Measurements from ENCODE around the gene TIAM2. TPM values are rescaled to one million over a fixed set of nuclear protein-coding genes. Genes with fewer than 3 reads are reported as not detected.

The TIAM2 gene
- total and polyA plus RNA-seq, 4 donors, result 1.6 to 19.9 (median 11.6) TPM

- peaks cover 0 to 8% of the 10 kb centered on the region in 2 donors for H3K36me3 ChIP-seq (ENCODE audit: control insufficient read depth in 1 of 2, insufficient read depth in 2 of 2, low read length in 1 of 2)
- no peak overlapping the region for H3K4me3 ChIP-seq (ENCODE audit: low read length in 2 of 2)
- intact Hi-C loops (cut with DNase I), result no loop called here
- no peaks in the 10 kb centered on the region for H3K4me1 ChIP-seq (ENCODE audit: control insufficient read depth in 1 of 2, insufficient read depth in 2 of 2, low read length in 2 of 2)
- ATAC-seq (ENCODE audit: low FRiP score) (no peak), DNase-seq (no peak)
- no peak overlapping the region for H3K27ac ChIP-seq (ENCODE audit: low read depth in 1 of 2, low read length in 2 of 2)
- WGBS, 2 donors, result 91 to 92% methylated on average over 5 of the region's 5 CpGs
- H3K27me3 ChIP-seq (ENCODE audit: control insufficient read depth in 1 of 2, insufficient read depth in 2 of 2, low read length in 1 of 2), result no peaks in the 10 kb centered on the region
- H3K9me3 ChIP-seq (ENCODE audit: control insufficient read depth, low read length), result no peaks in the 10 kb centered on the region
These were observed 264.8 kb downstream of the TIAM2 start for GRCh38 chr6:155259897-155260296.

- ATAC-seq (ENCODE audit: low FRiP score) (no peak), DNase-seq (no peak)
- Histone ChIP-seq H3K4me3 (ENCODE audit: low read length in 2 of 2) (no peak overlapping the region), H3K27ac (ENCODE audit: low read depth in 1 of 2, low read length in 2 of 2) (no peak overlapping the region), H3K4me1 (ENCODE audit: control insufficient read depth in 1 of 2, insufficient read depth in 2 of 2, low read length in 2 of 2) (no peaks in the 10 kb centered on the region), H3K27me3 (ENCODE audit: control insufficient read depth in 1 of 2, insufficient read depth in 2 of 2, low read length in 1 of 2) (no peaks in the 10 kb centered on the region), H3K9me3 (ENCODE audit: control insufficient read depth, low read length) (no peaks in the 10 kb centered on the region), H3K36me3 (ENCODE audit: control insufficient read depth in 1 of 2, insufficient read depth in 2 of 2, low read length in 1 of 2) (peaks cover 0 to 10% of the 10 kb centered on the region in 2 donors)
- WGBS, 2 donors, result 47 to 62% methylated on average over 3 of the region's 3 CpGs
- intact Hi-C loops (cut with DNase I), result no loop called here
These were observed 265.6 kb downstream of the TIAM2 start for GRCh38 chr6:155260686-155261085.

- 94 to 95% methylated on average over 11 of the region's 11 CpGs for WGBS, 2 donors
- intact Hi-C loops (cut with DNase I), result no loop called here
- H3K9me3 ChIP-seq (ENCODE audit: control insufficient read depth, low read length), result no peaks in the 10 kb centered on the region
- peaks cover 0 to 10% of the 10 kb centered on the region in 2 donors for H3K36me3 ChIP-seq (ENCODE audit: control insufficient read depth in 1 of 2, insufficient read depth in 2 of 2, low read length in 1 of 2)
- no peaks in the 10 kb centered on the region for H3K27me3 ChIP-seq (ENCODE audit: control insufficient read depth in 1 of 2, insufficient read depth in 2 of 2, low read length in 1 of 2)
- ATAC-seq (ENCODE audit: low FRiP score) (no peak), DNase-seq (no peak)
- no peak overlapping the region for H3K4me3 ChIP-seq (ENCODE audit: low read length in 2 of 2)
- no peak overlapping the region for H3K27ac ChIP-seq (ENCODE audit: low read depth in 1 of 2, low read length in 2 of 2)
- H3K4me1 ChIP-seq (ENCODE audit: control insufficient read depth in 1 of 2, insufficient read depth in 2 of 2, low read length in 2 of 2), result no peaks in the 10 kb centered on the region
These were observed 266.2 kb downstream of the TIAM2 start for GRCh38 chr6:155261111-155261900.

GRCh38 chr6:155262655-155263054 lies 267.5 kb downstream of the TIAM2 start:
- no peak for ATAC-seq (ENCODE audit: low FRiP score)

DNA sequence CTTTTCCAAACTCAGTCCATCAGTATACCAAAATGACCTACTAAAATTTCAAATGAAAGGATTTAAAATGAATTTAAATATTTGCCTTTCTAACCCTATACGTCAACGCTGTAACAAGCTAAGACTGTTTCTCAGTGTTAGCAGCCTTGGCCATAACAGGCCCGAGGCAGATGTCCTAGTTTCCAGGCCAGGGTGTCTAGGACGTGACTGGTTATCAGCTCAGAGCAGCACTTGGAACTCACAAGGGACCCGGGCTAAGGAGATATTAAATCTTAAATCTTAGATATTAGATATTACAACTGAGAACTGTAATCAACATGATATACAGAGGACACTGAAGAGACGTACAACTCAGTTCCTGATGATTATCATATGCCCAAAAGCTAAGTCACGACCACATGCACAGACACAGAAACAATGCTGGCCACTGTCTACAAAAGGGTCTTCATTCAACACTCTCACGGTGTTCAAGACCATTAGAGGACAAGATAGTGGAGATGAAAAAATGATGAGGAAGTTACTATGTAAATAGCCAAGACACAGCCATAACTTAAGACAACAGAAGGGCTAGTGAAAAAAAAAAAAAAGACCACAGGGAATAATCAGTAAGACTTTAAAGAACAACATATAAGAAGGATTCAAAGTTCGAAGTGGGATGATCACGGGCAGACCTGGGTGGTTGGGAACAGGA lies 268.4 kb downstream of the TIAM2 start, which contains the start of gene CLDN20:
TSS of gene CLDN20 (plus strand) at position 641 of the 691 bp plus-strand sequence. CDS start 11,707 bp downstream, outside the sequence.
- Histone ChIP-seq H3K4me3 (ENCODE audit: low read length in 2 of 2) (no peak within 1 kb of the TSS), H3K27me3 (ENCODE audit: control insufficient read depth in 1 of 2, insufficient read depth in 2 of 2, low read length in 1 of 2) (no peaks in the 10 kb centered on the region), H3K27ac (ENCODE audit: low read depth in 1 of 2, low read length in 2 of 2) (no peak within 1 kb of the TSS), H3K4me1 (ENCODE audit: control insufficient read depth in 1 of 2, insufficient read depth in 2 of 2, low read length in 2 of 2) (no peaks in the 10 kb centered on the region), H3K36me3 (ENCODE audit: control insufficient read depth in 1 of 2, insufficient read depth in 2 of 2, low read length in 1 of 2) (peaks cover 0 to 9% of the 10 kb centered on the region in 2 donors), H3K9me3 (ENCODE audit: control insufficient read depth, low read length) (no peaks in the 10 kb centered on the region)
- intact Hi-C loops (cut with DNase I), result no loop called here
- ATAC-seq (ENCODE audit: low FRiP score) (no peak), DNase-seq (no peak)
- WGBS, 2 donors, result 91 to 93% methylated on average over 10 of the region's 10 CpGs

More at GRCh38 chr6:155262655-155263054, 267.5 kb downstream of the TIAM2 start:
- DNase-seq, result no peak
- Histone ChIP-seq H3K4me1 (ENCODE audit: control insufficient read depth in 1 of 2, insufficient read depth in 2 of 2, low read length in 2 of 2) (no peaks in the 10 kb centered on the region), H3K27ac (ENCODE audit: low read depth in 1 of 2, low read length in 2 of 2) (no peak overlapping the region), H3K4me3 (ENCODE audit: low read length in 2 of 2) (no peak overlapping the region), H3K36me3 (ENCODE audit: control insufficient read depth in 1 of 2, insufficient read depth in 2 of 2, low read length in 1 of 2) (peaks cover 0 to 9% of the 10 kb centered on the region in 2 donors), H3K9me3 (ENCODE audit: control insufficient read depth, low read length) (no peaks in the 10 kb centered on the region), H3K27me3 (ENCODE audit: control insufficient read depth in 1 of 2, insufficient read depth in 2 of 2, low read length in 1 of 2) (no peaks in the 10 kb centered on the region)
- 88 to 93% methylated on average over 4 of the region's 4 CpGs for WGBS, 2 donors
- intact Hi-C loops (cut with DNase I), result no loop called here

GRCh38 chr6:155264693-155265320 lies 269.7 kb downstream of the TIAM2 start:
- Histone ChIP-seq H3K4me1 (ENCODE audit: control insufficient read depth in 1 of 2, insufficient read depth in 2 of 2, low read length in 2 of 2) (no peaks in the 10 kb centered on the region), H3K4me3 (ENCODE audit: low read length in 2 of 2) (no peak overlapping the region), H3K36me3 (ENCODE audit: control insufficient read depth in 1 of 2, insufficient read depth in 2 of 2, low read length in 1 of 2) (peaks cover 0 to 2% of the 10 kb centered on the region in 2 donors), H3K9me3 (ENCODE audit: control insufficient read depth, low read length) (no peaks in the 10 kb centered on the region), H3K27me3 (ENCODE audit: control insufficient read depth in 1 of 2, insufficient read depth in 2 of 2, low read length in 1 of 2) (no peaks in the 10 kb centered on the region), H3K27ac (ENCODE audit: low read depth in 1 of 2, low read length in 2 of 2) (no peak overlapping the region)
- no peak for DNase-seq
- intact Hi-C loops (cut with DNase I), result no loop called here
- no peak for ATAC-seq (ENCODE audit: low FRiP score)
- WGBS, 2 donors, result 85 to 87% methylated on average over 9 of the region's 9 CpGs

DNA sequence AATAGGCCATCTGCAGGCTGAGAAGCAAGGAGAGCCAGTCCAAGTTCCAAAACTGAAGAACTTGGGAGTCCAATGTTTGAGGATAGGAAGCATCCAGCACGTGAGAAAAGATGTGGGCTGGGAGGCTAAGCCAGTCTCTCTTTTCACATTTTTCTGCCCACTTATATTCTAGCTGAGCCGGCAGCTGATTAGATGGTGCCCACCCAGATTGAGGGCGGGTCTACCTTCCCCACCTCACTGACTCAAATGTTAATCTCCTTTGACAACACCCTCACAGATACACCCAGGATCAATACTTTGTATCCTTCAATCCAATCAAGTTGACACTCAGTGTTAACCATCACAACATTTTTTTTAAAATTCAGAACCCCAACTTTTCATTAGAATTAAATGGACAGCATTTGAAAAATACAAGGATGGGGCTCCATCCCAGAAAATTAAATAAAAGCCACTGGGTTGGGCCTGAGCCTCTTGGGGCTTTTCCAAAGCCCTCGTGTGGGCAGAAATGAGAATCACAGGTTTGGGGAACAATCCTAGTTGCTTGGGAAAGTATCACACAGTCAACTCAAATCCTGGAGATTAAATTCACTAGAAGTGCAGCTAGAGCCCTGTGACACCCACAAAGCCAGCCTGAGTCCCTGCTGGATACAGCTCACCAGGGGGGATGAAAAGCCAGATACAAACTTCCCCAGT lies 270.9 kb downstream of the TIAM2 start:
- H3K27me3 ChIP-seq (ENCODE audit: control insufficient read depth in 1 of 2, insufficient read depth in 2 of 2, low read length in 1 of 2), result no peaks in the 10 kb centered on the region
- H3K4me3 ChIP-seq (ENCODE audit: low read length in 2 of 2), result no peak overlapping the region
- DNase-seq (no peak), ATAC-seq (ENCODE audit: low FRiP score) (no peak)
- H3K9me3 ChIP-seq (ENCODE audit: control insufficient read depth, low read length), result no peaks in the 10 kb centered on the region
- intact Hi-C loops (cut with DNase I), result no loop called here
- H3K27ac ChIP-seq (ENCODE audit: low read depth in 1 of 2, low read length in 2 of 2), result no peak overlapping the region
- peaks cover 0 to 2% of the 10 kb centered on the region in 2 donors for H3K36me3 ChIP-seq (ENCODE audit: control insufficient read depth in 1 of 2, insufficient read depth in 2 of 2, low read length in 1 of 2)
- WGBS, 2 donors, result 90 to 95% methylated on average over 4 of the region's 4 CpGs
- no peaks in the 10 kb centered on the region for H3K4me1 ChIP-seq (ENCODE audit: control insufficient read depth in 1 of 2, insufficient read depth in 2 of 2, low read length in 2 of 2)

GRCh38 chr6:155267411-155267810 lies 272.3 kb downstream of the TIAM2 start:
- Histone ChIP-seq H3K4me1 (ENCODE audit: control insufficient read depth in 1 of 2, insufficient read depth in 2 of 2, low read length in 2 of 2) (no peaks in the 10 kb centered on the region), H3K4me3 (ENCODE audit: low read length in 2 of 2) (no peak overlapping the region), H3K36me3 (ENCODE audit: control insufficient read depth in 1 of 2, insufficient read depth in 2 of 2, low read length in 1 of 2) (peaks cover 0 to 2% of the 10 kb centered on the region in 2 donors), H3K9me3 (ENCODE audit: control insufficient read depth, low read length) (no peaks in the 10 kb centered on the region), H3K27ac (ENCODE audit: low read depth in 1 of 2, low read length in 2 of 2) (no peak overlapping the region), H3K27me3 (ENCODE audit: control insufficient read depth in 1 of 2, insufficient read depth in 2 of 2, low read length in 1 of 2) (no peaks in the 10 kb centered on the region)
- ATAC-seq (ENCODE audit: low FRiP score), result no peak
- WGBS, 2 donors, result 48 to 75% methylated on average over 2 of the region's 2 CpGs
- intact Hi-C loops (cut with DNase I), result no loop called here
- no peak for DNase-seq

Measured in aorta (tissue), 5 donors.